K562 (cell line): ENCODE results near the gene SGMS1. TPM values are rescaled to one million over a fixed set of nuclear protein-coding genes. Genes with fewer than 3 reads are reported as not detected.
A peak's percentile ranks its signal among the peaks of the same experiment; 100 is the strongest.

ENCODE experiments used
- ERF ChIP-seq: fragments of 450-650 bp; formaldehyde crosslinking; IDR thresholded peaks from 2 replicates; pipeline ENCODE4 v1.4.0; 2020; ENCODE audit warnings: mild to moderate bottlenecking, mixed read lengths
- HNRNPK ChIP-seq: fragments of 200-400 bp; formaldehyde crosslinking; IDR thresholded peaks from one replicate; pipeline ENCODE4 v1.6.1; 2018; ENCODE audit warnings: mild to moderate bottlenecking, low read depth, low read length; ENCODE audit not compliant: poor library complexity, severe bottlenecking
- LEF1 ChIP-seq: fragments of 450-650 bp; IDR thresholded peaks from 2 replicates; pipeline ENCODE4 v1.6.1; 2016; ENCODE audit warnings: mild to moderate bottlenecking
- ZFP30 ChIP-seq: fragments of 250-450 bp; sonication (Bioruptor Pico); IDR thresholded peaks from 2 replicates; pipeline ENCODE4 v1.8.0; 2022; ENCODE audit warnings: moderate library complexity, mild to moderate bottlenecking, inconsistent platforms, borderline replicate concordance
- ZNF146 ChIP-seq: IDR thresholded peaks from one replicate; pipeline ENCODE4 v1.6.1; 2018; ENCODE audit warnings: missing compliant biosample characterization; ENCODE audit not compliant: unreplicated experiment
- ZNF507 ChIP-seq: conservative IDR thresholded peaks from 2 replicates; pipeline ENCODE4 v1.6.1; 2017; ENCODE audit warnings: missing genetic modification characterization, missing compliant biosample characterization
- polyA plus RNA-seq, 8 experiments: library from polyadenylated mRNA; depleted of rRNA in 4 of 8; stranded (reverse) in 5 of 8; unstranded in 3 of 8; fragments of >200 nt; fragmentation: Nextera tagmentation in 2 of 8; fragmentation: Illumina TruSeq in 1 of 8; extraction: Ambion mirVana in 2 of 8; extraction: Trizol in 1 of 8; gene quantifications; 2 replicates each; pipeline versions ENCODE4 v1.2.1 to v1.2.3, GENCODE V29; 2011 to 2014; ENCODE audit warnings: inconsistent platforms in 1 of 8, missing spikeins in 1 of 8
- total RNA-seq, 7 experiments: library from RNA; depleted of rRNA in 6 of 7; stranded (reverse); fragments of >200 nt in 6 of 7; fragmentation: Illumina TruSeq in 2 of 7; extraction: Trizol in 2 of 7; gene quantifications; 2 replicates each; pipeline versions ENCODE4 v1.2.1 to v1.2.3, GENCODE V29; 2011 to 2021; ENCODE audit warnings: low replicate concordance in 1 of 7
- TF ChIP-seq, protein P1 (sequence below): fragments of 450-650 bp; conservative IDR thresholded peaks from 2 replicates; pipeline ENCODE4 v1.6.1; 2016; ENCODE audit warnings: missing genetic modification characterization, low read depth, mild to moderate bottlenecking, missing compliant biosample characterization, moderate library complexity
- TF ChIP-seq, protein P2 (sequence below), 2 experiments: IDR thresholded peaks; 2 replicates each; pipeline ENCODE4 v1.6.1; 2012; ENCODE audit warnings: improper control_type of control experiment in 2 of 2, low read depth in 2 of 2, low read length in 2 of 2, borderline replicate concordance in 1 of 2
- TF ChIP-seq, protein P3 (sequence below): fragments of 250-450 bp; sonication (Bioruptor Pico); IDR thresholded peaks from 2 replicates; pipeline ENCODE4 v1.5.0; 2021
- TF ChIP-seq, protein P4 (sequence below): fragments of 250-450 bp; sonication (Bioruptor Pico); IDR thresholded peaks from 2 replicates; pipeline ENCODE4 v1.8.0; 2022; ENCODE audit warnings: inconsistent platforms
- TF ChIP-seq, protein P5 (sequence below): sonication (generic); formaldehyde crosslinking; IDR thresholded peaks from 2 replicates; pipeline ENCODE4 v1.8.0; 2022; ENCODE audit warnings: mild to moderate bottlenecking, missing genetic modification reagents
- TF ChIP-seq, protein P6 (sequence below), 2 experiments: fragments of 450-650 bp; IDR thresholded peaks; 2 replicates each; pipeline ENCODE4 v1.6.1; 2016
- TF ChIP-seq, protein P7 (sequence below): fragments of 200-800 bp; sonication (Bioruptor generic); IDR thresholded peaks from 2 replicates; pipeline ENCODE4 v1.6.1; 2017; ENCODE audit warnings: missing genetic modification characterization, missing compliant biosample characterization
- TF ChIP-seq, protein P8 (sequence below): fragments of 250-450 bp; sonication (Bioruptor Pico); IDR thresholded peaks from 2 replicates; pipeline ENCODE4 v1.9.0; 2021; ENCODE audit warnings: mild to moderate bottlenecking

SGMS1 gene
- total and polyA plus RNA-seq, 9 of the 15 experiments (the other 6 are each of a cell fraction or from before 2014, with no cell fraction given), result 22.6 to 232 (median 82.2) TPM

DNA sequence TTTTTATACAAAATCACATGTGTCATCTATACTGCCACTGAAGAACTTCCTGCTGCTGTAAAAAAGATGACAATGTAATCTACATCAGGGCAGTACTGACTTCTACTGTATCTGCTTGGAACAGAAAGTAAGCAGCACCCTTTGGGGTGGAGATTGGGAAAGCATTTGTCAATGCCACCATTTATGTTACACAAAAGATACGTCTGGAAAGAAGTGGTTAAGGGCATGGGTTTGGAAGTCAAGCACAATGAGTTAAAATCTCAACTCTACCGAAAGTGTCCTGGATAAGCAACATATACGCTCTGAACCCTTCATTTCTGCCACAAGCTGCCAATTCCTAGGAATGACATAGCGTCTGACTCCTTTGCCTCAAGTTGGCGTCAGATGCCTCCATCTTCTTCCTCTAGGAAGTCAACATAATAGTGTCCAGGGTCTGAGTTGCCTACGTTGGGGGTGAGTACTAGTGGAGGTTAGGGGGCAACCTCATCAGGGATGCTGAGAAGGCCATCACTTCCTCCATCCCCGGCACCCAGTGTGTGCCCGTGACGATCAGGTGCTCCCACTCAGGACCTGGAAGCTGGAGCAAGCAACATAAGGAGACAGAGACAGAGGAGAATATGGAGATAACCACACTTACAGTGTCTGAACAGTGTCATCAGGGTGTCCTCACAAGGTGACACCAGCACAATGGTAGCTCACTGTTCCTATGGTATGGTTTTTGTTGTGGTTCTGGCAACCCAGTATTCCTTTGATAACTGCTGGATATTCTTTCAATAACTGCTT is 58.3 kb downstream of the SGMS1 start (continued):
- TF ChIP-seq, protein P1, sequence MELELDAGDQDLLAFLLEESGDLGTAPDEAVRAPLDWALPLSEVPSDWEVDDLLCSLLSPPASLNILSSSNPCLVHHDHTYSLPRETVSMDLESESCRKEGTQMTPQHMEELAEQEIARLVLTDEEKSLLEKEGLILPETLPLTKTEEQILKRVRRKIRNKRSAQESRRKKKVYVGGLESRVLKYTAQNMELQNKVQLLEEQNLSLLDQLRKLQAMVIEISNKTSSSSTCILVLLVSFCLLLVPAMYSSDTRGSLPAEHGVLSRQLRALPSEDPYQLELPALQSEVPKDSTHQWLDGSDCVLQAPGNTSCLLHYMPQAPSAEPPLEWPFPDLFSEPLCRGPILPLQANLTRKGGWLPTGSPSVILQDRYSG (tag), result peak; percentile 78; the same call in 1 of the 2 replicates
- TF ChIP-seq, protein P2, sequence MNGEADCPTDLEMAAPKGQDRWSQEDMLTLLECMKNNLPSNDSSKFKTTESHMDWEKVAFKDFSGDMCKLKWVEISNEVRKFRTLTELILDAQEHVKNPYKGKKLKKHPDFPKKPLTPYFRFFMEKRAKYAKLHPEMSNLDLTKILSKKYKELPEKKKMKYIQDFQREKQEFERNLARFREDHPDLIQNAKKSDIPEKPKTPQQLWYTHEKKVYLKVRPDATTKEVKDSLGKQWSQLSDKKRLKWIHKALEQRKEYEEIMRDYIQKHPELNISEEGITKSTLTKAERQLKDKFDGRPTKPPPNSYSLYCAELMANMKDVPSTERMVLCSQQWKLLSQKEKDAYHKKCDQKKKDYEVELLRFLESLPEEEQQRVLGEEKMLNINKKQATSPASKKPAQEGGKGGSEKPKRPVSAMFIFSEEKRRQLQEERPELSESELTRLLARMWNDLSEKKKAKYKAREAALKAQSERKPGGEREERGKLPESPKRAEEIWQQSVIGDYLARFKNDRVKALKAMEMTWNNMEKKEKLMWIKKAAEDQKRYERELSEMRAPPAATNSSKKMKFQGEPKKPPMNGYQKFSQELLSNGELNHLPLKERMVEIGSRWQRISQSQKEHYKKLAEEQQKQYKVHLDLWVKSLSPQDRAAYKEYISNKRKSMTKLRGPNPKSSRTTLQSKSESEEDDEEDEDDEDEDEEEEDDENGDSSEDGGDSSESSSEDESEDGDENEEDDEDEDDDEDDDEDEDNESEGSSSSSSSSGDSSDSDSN (IDR thresholded peaks at IDR 0.05; ENCODE audit: borderline replicate concordance in 1 of 2, low read depth in 2 of 2, low read length in 2 of 2), result no peak
- TF ChIP-seq, protein P3, sequence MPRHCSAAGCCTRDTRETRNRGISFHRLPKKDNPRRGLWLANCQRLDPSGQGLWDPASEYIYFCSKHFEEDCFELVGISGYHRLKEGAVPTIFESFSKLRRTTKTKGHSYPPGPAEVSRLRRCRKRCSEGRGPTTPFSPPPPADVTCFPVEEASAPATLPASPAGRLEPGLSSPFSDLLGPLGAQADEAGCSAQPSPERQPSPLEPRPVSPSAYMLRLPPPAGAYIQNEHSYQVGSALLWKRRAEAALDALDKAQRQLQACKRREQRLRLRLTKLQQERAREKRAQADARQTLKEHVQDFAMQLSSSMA, result no peak
- TF ChIP-seq, protein P4, sequence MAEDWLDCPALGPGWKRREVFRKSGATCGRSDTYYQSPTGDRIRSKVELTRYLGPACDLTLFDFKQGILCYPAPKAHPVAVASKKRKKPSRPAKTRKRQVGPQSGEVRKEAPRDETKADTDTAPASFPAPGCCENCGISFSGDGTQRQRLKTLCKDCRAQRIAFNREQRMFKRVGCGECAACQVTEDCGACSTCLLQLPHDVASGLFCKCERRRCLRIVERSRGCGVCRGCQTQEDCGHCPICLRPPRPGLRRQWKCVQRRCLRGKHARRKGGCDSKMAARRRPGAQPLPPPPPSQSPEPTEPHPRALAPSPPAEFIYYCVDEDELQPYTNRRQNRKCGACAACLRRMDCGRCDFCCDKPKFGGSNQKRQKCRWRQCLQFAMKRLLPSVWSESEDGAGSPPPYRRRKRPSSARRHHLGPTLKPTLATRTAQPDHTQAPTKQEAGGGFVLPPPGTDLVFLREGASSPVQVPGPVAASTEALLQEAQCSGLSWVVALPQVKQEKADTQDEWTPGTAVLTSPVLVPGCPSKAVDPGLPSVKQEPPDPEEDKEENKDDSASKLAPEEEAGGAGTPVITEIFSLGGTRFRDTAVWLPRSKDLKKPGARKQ (CRISPR knock-in tag), result no peak
- TF ChIP-seq ERF (CRISPR knock-in tag) (no peak), HNRNPK (no peak), ZNF507 (tag) (no peak), ZFP30 (no peak), ZNF146 (no peak), LEF1 (peak; percentile 82)
- TF ChIP-seq, protein P5, sequence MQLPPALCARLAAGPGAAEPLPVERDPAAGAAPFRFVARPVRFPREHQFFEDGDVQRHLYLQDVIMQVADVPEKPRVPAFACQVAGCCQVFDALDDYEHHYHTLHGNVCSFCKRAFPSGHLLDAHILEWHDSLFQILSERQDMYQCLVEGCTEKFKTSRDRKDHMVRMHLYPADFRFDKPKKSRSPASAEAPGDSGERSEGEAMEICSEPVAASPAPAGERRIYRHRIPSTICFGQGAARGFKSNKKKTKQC (CRISPR knock-in tag), result no peak
- TF ChIP-seq, protein P6, sequence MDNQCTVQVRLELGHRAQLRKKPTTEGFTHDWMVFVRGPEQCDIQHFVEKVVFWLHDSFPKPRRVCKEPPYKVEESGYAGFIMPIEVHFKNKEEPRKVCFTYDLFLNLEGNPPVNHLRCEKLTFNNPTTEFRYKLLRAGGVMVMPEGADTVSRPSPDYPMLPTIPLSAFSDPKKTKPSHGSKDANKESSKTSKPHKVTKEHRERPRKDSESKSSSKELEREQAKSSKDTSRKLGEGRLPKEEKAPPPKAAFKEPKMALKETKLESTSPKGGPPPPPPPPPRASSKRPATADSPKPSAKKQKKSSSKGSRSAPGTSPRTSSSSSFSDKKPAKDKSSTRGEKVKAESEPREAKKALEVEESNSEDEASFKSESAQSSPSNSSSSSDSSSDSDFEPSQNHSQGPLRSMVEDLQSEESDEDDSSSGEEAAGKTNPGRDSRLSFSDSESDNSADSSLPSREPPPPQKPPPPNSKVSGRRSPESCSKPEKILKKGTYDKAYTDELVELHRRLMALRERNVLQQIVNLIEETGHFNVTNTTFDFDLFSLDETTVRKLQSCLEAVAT (IDR thresholded peaks at IDR 0.05), result no peak
- TF ChIP-seq, protein P7, sequence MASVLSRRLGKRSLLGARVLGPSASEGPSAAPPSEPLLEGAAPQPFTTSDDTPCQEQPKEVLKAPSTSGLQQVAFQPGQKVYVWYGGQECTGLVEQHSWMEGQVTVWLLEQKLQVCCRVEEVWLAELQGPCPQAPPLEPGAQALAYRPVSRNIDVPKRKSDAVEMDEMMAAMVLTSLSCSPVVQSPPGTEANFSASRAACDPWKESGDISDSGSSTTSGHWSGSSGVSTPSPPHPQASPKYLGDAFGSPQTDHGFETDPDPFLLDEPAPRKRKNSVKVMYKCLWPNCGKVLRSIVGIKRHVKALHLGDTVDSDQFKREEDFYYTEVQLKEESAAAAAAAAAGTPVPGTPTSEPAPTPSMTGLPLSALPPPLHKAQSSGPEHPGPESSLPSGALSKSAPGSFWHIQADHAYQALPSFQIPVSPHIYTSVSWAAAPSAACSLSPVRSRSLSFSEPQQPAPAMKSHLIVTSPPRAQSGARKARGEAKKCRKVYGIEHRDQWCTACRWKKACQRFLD, result peak; percentile 89
- TF ChIP-seq, protein P8, sequence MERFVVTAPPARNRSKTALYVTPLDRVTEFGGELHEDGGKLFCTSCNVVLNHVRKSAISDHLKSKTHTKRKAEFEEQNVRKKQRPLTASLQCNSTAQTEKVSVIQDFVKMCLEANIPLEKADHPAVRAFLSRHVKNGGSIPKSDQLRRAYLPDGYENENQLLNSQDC, result no peak
